Peyer's patch (tissue), 4 donors: Measurements from ENCODE around the gene RCSD1.

Experiments used
- CTCF ChIP-seq, 6 experiments: fragments of 450-650 bp in 4 of 6; fragments of 200-600 bp in 2 of 6; sonication (generic) in 1 of 6; IDR thresholded peaks; one replicate each; pipeline ENCODE4 v1.5.1; 2017 to 2019; ENCODE audit warnings: antibody characterized with exemption in 6 of 6, mild to moderate bottlenecking in 3 of 6, moderate library complexity in 1 of 6
- POLR2A ChIP-seq, 2 donors: fragments of 450-650 bp; IDR thresholded peaks; one replicate each; pipeline ENCODE4 v1.5.1; 2017; ENCODE audit warnings: antibody characterized with exemption in 2 of 2, mild to moderate bottlenecking in 2 of 2, moderate library complexity in 2 of 2

DNA sequence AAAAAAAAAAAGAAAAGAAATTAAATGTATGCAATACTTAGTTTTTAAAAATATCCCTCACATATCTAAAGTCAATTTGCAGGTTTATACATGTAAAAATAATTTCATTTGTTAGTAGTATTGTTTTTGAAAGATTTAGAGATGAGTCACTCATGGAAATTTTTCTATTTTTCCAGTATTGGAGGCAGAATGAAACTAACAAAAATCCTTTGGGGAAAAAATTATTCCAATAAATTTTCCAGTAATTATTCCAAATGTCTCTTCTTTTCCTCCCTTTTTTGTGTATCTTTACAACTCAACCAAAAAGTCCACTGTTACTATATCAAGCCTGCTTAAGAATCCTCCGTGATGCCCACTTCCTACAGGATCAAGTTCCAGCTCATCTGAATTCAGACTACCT lies 121.6 kb downstream of the RCSD1 start:
- TF ChIP-seq CTCF (IDR thresholded peaks at IDR 0.05) (no peak), POLR2A (IDR thresholded peaks at IDR 0.05) (no peak)
